Effector memory CD4-positive, alpha-beta T cell (primary cell): Measurements from ENCODE around the gene PIP5K1B.
"Not testable (repeated sequence)": the region's sequence is repeated elsewhere in the genome, so short reads cannot be mapped to it uniquely, and the experiment has no call there.

Source experiments
- DNase-seq, 3 donors: peaks; one replicate each; pipeline ENCODE4 v3.0.0-alpha.2; 2020
- H3K27ac ChIP-seq: 2 replicates; pipeline ENCODE4 v1.7.0; 2013; ENCODE audit warnings: mild to moderate bottlenecking, low read length, moderate library complexity; ENCODE audit not compliant: insufficient read depth, poor library complexity, severe bottlenecking
- H3K27me3 ChIP-seq: replicated peaks from 2 replicates; pipeline ENCODE4 v1.7.0; 2013; ENCODE audit warnings: mild to moderate bottlenecking, low read length; ENCODE audit not compliant: insufficient read depth, control insufficient read depth, poor library complexity, severe bottlenecking
- H3K36me3 ChIP-seq: 2 replicates; pipeline ENCODE4 v1.7.0; 2013; ENCODE audit warnings: mild to moderate bottlenecking, low read length, moderate library complexity; ENCODE audit not compliant: control insufficient read depth, insufficient read depth
- H3K4me1 ChIP-seq: 2 replicates; pipeline ENCODE4 v1.7.0; 2013; ENCODE audit warnings: low read length, mild to moderate bottlenecking; ENCODE audit not compliant: control insufficient read depth, insufficient read depth, poor library complexity, severe bottlenecking
- H3K4me3 ChIP-seq: 2 replicates; pipeline ENCODE4 v1.7.0; 2013; ENCODE audit warnings: low read length, low read depth, mild to moderate bottlenecking; ENCODE audit not compliant: insufficient read depth, poor library complexity, severe bottlenecking
- H3K9me3 ChIP-seq: 2 replicates; pipeline ENCODE4 v1.7.0; 2013; ENCODE audit warnings: mild to moderate bottlenecking, low read length, moderate library complexity; ENCODE audit not compliant: control insufficient read depth

The PIP5K1B gene

GRCh38 chr9:68980341-68980914 is 275.4 kb downstream of the PIP5K1B start:
- Histone ChIP-seq H3K9me3 (no peaks in the 10 kb centered on the region), H3K27ac (no peak overlapping the region), H3K36me3 (no peaks in the 10 kb centered on the region), H3K4me1 (peaks cover 4% of the 10 kb centered on the region), H3K27me3 (no peaks in the 10 kb centered on the region), H3K4me3 (no peak overlapping the region)
- no peak for DNase-seq

GRCh38 chr9:68981789-68982188 is 276.7 kb downstream of the PIP5K1B start:
- Histone ChIP-seq H3K36me3 (no peaks in the 10 kb centered on the region), H3K4me1 (peaks cover 4% of the 10 kb centered on the region), H3K27ac (no peak overlapping the region), H3K4me3 (no peak overlapping the region), H3K9me3 (no peaks in the 10 kb centered on the region), H3K27me3 (no peaks in the 10 kb centered on the region)
- no peak for DNase-seq

GRCh38 chr9:68983008-68983411 is 278.0 kb downstream of the PIP5K1B start:
- H3K36me3 ChIP-seq, result no peaks in the 10 kb centered on the region
- no peak overlapping the region for H3K27ac ChIP-seq
- DNase-seq, result no peak
- H3K27me3 ChIP-seq, result no peaks in the 10 kb centered on the region
- no peak overlapping the region for H3K4me3 ChIP-seq
- H3K4me1 ChIP-seq, result peaks cover 4% of the 10 kb centered on the region
- no peaks in the 10 kb centered on the region for H3K9me3 ChIP-seq

GRCh38 chr9:68983522-68984424 is 278.7 kb downstream of the PIP5K1B start:
- Histone ChIP-seq H3K4me3 (no peak overlapping the region), H3K4me1 (peaks cover 4% of the 10 kb centered on the region), H3K27ac (no peak overlapping the region), H3K9me3 (no peaks in the 10 kb centered on the region), H3K36me3 (no peaks in the 10 kb centered on the region), H3K27me3 (no peaks in the 10 kb centered on the region)
- DNase-seq, result no peak

GRCh38 chr9:68986949-68987348 is 281.9 kb downstream of the PIP5K1B start:
- H3K27me3 ChIP-seq, H3K27ac ChIP-seq, H3K36me3 ChIP-seq, DNase-seq, H3K4me1 ChIP-seq, H3K9me3 ChIP-seq, H3K4me3 ChIP-seq: not testable (repeated sequence)

- no peak overlapping the region for H3K27ac ChIP-seq
- no peak for DNase-seq
Measured at GRCh38 chr9:68991457-68991856, 286.4 kb downstream of the PIP5K1B start.

GRCh38 chr9:68995776-68996175 is 290.7 kb downstream of the PIP5K1B start:
- Histone ChIP-seq H3K27ac (no peak overlapping the region), H3K4me3 (no peak overlapping the region)
- no peak for DNase-seq

More at GRCh38 chr9:68991457-68991856, 286.4 kb downstream of the PIP5K1B start:
- Histone ChIP-seq H3K27me3 (no peaks in the 10 kb centered on the region), H3K36me3 (no peaks in the 10 kb centered on the region), H3K4me3 (no peak overlapping the region), H3K4me1 (no peaks in the 10 kb centered on the region), H3K9me3 (no peaks in the 10 kb centered on the region)

GRCh38 chr9:68996462-68996861 is 291.4 kb downstream of the PIP5K1B start:
- H3K4me1 ChIP-seq, result no peaks in the 10 kb centered on the region
- no peaks in the 10 kb centered on the region for H3K27me3 ChIP-seq
- DNase-seq, result no peak
- no peaks in the 10 kb centered on the region for H3K36me3 ChIP-seq
- H3K27ac ChIP-seq, result no peak overlapping the region
- H3K4me3 ChIP-seq, result no peak overlapping the region
- H3K9me3 ChIP-seq, result no peaks in the 10 kb centered on the region

More at GRCh38 chr9:68995776-68996175, 290.7 kb downstream of the PIP5K1B start:
- H3K9me3 ChIP-seq, result no peaks in the 10 kb centered on the region
- H3K36me3 ChIP-seq, result no peaks in the 10 kb centered on the region
- no peaks in the 10 kb centered on the region for H3K4me1 ChIP-seq
- no peaks in the 10 kb centered on the region for H3K27me3 ChIP-seq

- H3K36me3 ChIP-seq, result no peaks in the 10 kb centered on the region
- DNase-seq, result no peak
- no peak overlapping the region for H3K27ac ChIP-seq
- no peaks in the 10 kb centered on the region for H3K4me1 ChIP-seq
- H3K27me3 ChIP-seq, result no peaks in the 10 kb centered on the region
- no peaks in the 10 kb centered on the region for H3K9me3 ChIP-seq
- H3K4me3 ChIP-seq, result no peak overlapping the region
Measured at GRCh38 chr9:68997666-68998065, 292.6 kb downstream of the PIP5K1B start.

GRCh38 chr9:68998385-68998784 is 293.3 kb downstream of the PIP5K1B start:
- H3K36me3 ChIP-seq, result no peaks in the 10 kb centered on the region
- no peaks in the 10 kb centered on the region for H3K27me3 ChIP-seq
- no peaks in the 10 kb centered on the region for H3K9me3 ChIP-seq
- no peak for DNase-seq
- H3K4me1 ChIP-seq, result no peaks in the 10 kb centered on the region
- H3K27ac ChIP-seq, result no peak overlapping the region
- H3K4me3 ChIP-seq, result no peak overlapping the region
